Measurements from ENCODE around the gene ZRSR2. TPM values are rescaled to one million over a fixed set of nuclear protein-coding genes. Genes with fewer than 3 reads are reported as not detected.

Gene ZRSR2
- total and polyA plus RNA-seq, 2 experiments from 2014 or later: 5.2 to 45.1 TPM

DNA sequence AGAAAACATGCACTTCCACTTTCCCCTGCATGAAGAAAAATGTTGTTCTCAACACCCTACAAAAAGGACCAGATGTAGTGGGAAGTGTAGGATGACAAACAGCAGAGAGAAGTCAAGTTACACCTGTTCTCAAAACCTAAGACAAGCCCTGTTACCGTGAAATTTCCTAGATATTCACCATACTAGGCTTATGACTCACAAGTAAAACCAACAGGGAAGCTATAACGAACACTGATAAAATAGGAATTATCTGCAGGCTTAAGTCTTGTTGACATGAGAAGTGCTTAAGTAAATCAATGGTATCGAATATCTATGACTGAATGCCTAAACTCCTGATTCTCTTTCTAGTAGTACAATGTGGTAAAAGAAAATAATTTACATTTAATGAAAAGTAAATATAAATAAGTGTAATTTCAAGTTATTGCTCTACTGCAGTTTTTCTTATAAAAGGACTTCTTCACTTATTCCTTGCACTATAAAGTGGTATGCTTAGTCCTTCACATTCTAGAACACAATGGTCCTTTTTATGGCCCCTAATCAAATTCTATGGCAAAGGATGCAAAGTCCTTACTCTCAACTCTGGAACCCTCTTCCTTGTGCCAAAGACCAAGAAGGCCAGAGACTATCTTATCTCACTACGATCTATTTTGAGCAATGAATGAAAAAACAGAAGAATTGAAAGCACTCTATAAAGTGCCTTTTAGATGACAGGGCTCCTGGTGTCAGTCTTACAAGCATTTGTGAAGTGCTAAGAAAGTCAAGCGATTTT, 44.7 kb downstream of the ZRSR2 start:
- H3K36me3 ChIP-seq (ENCODE audit: insufficient read depth): peaks cover 12% of the 10 kb centered on the region; the same call in 1 of the 2 replicates
- ATAC-seq: no peak
- no peak overlapping the region for H2AFZ ChIP-seq
- H4K20me1 ChIP-seq (replicated peaks; ENCODE audit: insufficient read depth): peaks cover 9% of the 10 kb centered on the region
- peaks cover 72% of the 10 kb centered on the region for H3K79me2 ChIP-seq (replicated peaks; ENCODE audit: insufficient read depth)
- no peaks in the 10 kb centered on the region for H3K27me3 ChIP-seq (ENCODE audit: insufficient read depth)
- no peak overlapping the region for H3K27ac Mint-ChIP-seq
- H3K27me3 Mint-ChIP-seq (ENCODE audit: insufficient read depth, low read depth, poor library complexity): peaks cover 2% of the 10 kb centered on the region
- DNase-seq (ENCODE audit: low spot score): no peak
- no peak overlapping the region for H3K4me3 ChIP-seq
- peaks cover 20% of the 10 kb centered on the region for H3K4me1 Mint-ChIP-seq
- H3K4me1 ChIP-seq (ENCODE audit: insufficient read depth): peaks cover 14% of the 10 kb centered on the region; the same call in 1 of the 2 replicates
- H3K36me3 Mint-ChIP-seq (ENCODE audit: low read depth): peaks cover 32% of the 10 kb centered on the region; the same call in 2 of the 3 replicates
- H3K9me3 Mint-ChIP-seq: no peaks in the 10 kb centered on the region
- H3K27ac ChIP-seq (ENCODE audit: low read depth): peak overlapping the region; percentile 74; the same call in 1 of the 2 replicates
- no peaks in the 10 kb centered on the region for H3K9me2 ChIP-seq (ENCODE audit: insufficient read depth)
- no peaks in the 10 kb centered on the region for H3F3A ChIP-seq (replicated peaks; ENCODE audit: low read depth)
- TF ChIP-seq, protein P1, sequence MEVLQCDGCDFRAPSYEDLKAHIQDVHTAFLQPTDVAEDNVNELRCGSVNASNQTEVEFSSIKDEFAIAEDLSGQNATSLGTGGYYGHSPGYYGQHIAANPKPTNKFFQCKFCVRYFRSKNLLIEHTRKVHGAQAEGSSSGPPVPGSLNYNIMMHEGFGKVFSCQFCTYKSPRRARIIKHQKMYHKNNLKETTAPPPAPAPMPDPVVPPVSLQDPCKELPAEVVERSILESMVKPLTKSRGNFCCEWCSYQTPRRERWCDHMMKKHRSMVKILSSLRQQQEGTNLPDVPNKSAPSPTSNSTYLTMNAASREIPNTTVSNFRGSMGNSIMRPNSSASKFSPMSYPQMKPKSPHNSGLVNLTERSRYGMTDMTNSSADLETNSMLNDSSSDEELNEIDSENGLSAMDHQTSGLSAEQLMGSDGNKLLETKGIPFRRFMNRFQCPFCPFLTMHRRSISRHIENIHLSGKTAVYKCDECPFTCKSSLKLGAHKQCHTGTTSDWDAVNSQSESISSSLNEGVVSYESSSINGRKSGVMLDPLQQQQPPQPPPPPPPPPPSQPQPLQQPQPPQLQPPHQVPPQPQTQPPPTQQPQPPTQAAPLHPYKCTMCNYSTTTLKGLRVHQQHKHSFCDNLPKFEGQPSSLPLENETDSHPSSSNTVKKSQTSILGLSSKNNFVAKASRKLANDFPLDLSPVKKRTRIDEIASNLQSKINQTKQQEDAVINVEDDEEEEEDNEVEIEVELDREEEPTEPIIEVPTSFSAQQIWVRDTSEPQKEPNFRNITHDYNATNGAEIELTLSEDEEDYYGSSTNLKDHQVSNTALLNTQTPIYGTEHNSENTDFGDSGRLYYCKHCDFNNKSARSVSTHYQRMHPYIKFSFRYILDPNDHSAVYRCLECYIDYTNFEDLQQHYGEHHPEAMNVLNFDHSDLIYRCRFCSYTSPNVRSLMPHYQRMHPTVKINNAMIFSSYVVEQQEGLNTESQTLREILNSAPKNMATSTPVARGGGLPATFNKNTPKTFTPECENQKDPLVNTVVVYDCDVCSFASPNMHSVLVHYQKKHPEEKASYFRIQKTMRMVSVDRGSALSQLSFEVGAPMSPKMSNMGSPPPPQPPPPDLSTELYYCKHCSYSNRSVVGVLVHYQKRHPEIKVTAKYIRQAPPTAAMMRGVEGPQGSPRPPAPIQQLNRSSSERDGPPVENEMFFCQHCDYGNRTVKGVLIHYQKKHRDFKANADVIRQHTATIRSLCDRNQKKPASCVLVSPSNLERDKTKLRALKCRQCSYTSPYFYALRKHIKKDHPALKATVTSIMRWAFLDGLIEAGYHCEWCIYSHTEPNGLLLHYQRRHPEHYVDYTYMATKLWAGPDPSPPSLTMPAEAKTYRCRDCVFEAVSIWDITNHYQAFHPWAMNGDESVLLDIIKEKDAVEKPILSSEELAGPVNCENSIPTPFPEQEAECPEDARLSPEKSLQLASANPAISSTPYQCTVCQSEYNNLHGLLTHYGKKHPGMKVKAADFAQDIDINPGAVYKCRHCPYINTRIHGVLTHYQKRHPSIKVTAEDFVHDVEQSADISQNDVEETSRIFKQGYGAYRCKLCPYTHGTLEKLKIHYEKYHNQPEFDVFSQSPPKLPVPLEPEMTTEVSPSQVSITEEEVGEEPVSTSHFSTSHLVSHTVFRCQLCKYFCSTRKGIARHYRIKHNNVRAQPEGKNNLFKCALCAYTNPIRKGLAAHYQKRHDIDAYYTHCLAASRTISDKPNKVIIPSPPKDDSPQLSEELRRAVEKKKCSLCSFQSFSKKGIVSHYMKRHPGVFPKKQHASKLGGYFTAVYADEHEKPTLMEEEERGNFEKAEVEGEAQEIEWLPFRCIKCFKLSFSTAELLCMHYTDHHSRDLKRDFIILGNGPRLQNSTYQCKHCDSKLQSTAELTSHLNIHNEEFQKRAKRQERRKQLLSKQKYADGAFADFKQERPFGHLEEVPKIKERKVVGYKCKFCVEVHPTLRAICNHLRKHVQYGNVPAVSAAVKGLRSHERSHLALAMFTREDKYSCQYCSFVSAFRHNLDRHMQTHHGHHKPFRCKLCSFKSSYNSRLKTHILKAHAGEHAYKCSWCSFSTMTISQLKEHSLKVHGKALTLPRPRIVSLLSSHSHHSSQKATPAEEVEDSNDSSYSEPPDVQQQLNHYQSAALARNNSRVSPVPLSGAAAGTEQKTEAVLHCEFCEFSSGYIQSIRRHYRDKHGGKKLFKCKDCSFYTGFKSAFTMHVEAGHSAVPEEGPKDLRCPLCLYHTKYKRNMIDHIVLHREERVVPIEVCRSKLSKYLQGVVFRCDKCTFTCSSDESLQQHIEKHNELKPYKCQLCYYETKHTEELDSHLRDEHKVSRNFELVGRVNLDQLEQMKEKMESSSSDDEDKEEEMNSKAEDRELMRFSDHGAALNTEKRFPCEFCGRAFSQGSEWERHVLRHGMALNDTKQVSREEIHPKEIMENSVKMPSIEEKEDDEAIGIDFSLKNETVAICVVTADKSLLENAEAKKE (CRISPR knock-in tag; IDR thresholded peaks at IDR 0.05): no peak
- TF ChIP-seq, protein P2, sequence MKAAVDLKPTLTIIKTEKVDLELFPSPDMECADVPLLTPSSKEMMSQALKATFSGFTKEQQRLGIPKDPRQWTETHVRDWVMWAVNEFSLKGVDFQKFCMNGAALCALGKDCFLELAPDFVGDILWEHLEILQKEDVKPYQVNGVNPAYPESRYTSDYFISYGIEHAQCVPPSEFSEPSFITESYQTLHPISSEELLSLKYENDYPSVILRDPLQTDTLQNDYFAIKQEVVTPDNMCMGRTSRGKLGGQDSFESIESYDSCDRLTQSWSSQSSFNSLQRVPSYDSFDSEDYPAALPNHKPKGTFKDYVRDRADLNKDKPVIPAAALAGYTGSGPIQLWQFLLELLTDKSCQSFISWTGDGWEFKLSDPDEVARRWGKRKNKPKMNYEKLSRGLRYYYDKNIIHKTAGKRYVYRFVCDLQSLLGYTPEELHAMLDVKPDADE (IDR thresholded peaks at IDR 0.05): no peak
- no peak for TF ChIP-seq EZH2 (IDR thresholded peaks at IDR 0.05; ENCODE audit: low read depth, unreplicated experiment)
- TF ChIP-seq POLR2AphosphoS5 (IDR thresholded peaks at IDR 0.05; ENCODE audit: low read depth): no peak
- TF ChIP-seq NANOG (IDR thresholded peaks at IDR 0.05; ENCODE audit: borderline replicate concordance): no peak
- TF ChIP-seq, protein P3, sequence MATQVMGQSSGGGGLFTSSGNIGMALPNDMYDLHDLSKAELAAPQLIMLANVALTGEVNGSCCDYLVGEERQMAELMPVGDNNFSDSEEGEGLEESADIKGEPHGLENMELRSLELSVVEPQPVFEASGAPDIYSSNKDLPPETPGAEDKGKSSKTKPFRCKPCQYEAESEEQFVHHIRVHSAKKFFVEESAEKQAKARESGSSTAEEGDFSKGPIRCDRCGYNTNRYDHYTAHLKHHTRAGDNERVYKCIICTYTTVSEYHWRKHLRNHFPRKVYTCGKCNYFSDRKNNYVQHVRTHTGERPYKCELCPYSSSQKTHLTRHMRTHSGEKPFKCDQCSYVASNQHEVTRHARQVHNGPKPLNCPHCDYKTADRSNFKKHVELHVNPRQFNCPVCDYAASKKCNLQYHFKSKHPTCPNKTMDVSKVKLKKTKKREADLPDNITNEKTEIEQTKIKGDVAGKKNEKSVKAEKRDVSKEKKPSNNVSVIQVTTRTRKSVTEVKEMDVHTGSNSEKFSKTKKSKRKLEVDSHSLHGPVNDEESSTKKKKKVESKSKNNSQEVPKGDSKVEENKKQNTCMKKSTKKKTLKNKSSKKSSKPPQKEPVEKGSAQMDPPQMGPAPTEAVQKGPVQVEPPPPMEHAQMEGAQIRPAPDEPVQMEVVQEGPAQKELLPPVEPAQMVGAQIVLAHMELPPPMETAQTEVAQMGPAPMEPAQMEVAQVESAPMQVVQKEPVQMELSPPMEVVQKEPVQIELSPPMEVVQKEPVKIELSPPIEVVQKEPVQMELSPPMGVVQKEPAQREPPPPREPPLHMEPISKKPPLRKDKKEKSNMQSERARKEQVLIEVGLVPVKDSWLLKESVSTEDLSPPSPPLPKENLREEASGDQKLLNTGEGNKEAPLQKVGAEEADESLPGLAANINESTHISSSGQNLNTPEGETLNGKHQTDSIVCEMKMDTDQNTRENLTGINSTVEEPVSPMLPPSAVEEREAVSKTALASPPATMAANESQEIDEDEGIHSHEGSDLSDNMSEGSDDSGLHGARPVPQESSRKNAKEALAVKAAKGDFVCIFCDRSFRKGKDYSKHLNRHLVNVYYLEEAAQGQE (IDR thresholded peaks at IDR 0.05; ENCODE audit: unreplicated experiment): no peak
- TF ChIP-seq, protein P4, sequence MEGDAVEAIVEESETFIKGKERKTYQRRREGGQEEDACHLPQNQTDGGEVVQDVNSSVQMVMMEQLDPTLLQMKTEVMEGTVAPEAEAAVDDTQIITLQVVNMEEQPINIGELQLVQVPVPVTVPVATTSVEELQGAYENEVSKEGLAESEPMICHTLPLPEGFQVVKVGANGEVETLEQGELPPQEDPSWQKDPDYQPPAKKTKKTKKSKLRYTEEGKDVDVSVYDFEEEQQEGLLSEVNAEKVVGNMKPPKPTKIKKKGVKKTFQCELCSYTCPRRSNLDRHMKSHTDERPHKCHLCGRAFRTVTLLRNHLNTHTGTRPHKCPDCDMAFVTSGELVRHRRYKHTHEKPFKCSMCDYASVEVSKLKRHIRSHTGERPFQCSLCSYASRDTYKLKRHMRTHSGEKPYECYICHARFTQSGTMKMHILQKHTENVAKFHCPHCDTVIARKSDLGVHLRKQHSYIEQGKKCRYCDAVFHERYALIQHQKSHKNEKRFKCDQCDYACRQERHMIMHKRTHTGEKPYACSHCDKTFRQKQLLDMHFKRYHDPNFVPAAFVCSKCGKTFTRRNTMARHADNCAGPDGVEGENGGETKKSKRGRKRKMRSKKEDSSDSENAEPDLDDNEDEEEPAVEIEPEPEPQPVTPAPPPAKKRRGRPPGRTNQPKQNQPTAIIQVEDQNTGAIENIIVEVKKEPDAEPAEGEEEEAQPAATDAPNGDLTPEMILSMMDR (conservative IDR thresholded peaks at IDR 0.05; ENCODE audit: low read depth in 2 of 2): no peak
- TF ChIP-seq CREB1 (CRISPR knock-in tag; IDR thresholded peaks at IDR 0.05; ENCODE audit: low read depth): no peak
- no peak for TF ChIP-seq EZH2phosphoT487 (IDR thresholded peaks at IDR 0.05; ENCODE audit: unreplicated experiment)
- TF ChIP-seq ZNF114 (CRISPR knock-in tag; IDR thresholded peaks at IDR 0.05): no peak
- TF ChIP-seq STAT1 (IDR thresholded peaks at IDR 0.05; ENCODE audit: unreplicated experiment): no peak
- TF ChIP-seq JUNB (IDR thresholded peaks at IDR 0.05; ENCODE audit: unreplicated experiment): no peak
- TF ChIP-seq ZNF331 (CRISPR knock-in tag; IDR thresholded peaks at IDR 0.05; ENCODE audit: low read depth): no peak
- H3K4me3 Mint-ChIP-seq: no peak overlapping the region
- H3K4me2 ChIP-seq: no peak overlapping the region
